Measurements from ENCODE around the gene SSH3. TPM values are rescaled to one million over a fixed set of nuclear protein-coding genes. Genes with fewer than 3 reads are reported as not detected.

The SSH3 gene
- total and polyA plus RNA-seq, 2 of the 8 experiments (the other 6 are each of a cell fraction or from before 2014, with no cell fraction given), result 16.9 to 19.8 TPM

DNA sequence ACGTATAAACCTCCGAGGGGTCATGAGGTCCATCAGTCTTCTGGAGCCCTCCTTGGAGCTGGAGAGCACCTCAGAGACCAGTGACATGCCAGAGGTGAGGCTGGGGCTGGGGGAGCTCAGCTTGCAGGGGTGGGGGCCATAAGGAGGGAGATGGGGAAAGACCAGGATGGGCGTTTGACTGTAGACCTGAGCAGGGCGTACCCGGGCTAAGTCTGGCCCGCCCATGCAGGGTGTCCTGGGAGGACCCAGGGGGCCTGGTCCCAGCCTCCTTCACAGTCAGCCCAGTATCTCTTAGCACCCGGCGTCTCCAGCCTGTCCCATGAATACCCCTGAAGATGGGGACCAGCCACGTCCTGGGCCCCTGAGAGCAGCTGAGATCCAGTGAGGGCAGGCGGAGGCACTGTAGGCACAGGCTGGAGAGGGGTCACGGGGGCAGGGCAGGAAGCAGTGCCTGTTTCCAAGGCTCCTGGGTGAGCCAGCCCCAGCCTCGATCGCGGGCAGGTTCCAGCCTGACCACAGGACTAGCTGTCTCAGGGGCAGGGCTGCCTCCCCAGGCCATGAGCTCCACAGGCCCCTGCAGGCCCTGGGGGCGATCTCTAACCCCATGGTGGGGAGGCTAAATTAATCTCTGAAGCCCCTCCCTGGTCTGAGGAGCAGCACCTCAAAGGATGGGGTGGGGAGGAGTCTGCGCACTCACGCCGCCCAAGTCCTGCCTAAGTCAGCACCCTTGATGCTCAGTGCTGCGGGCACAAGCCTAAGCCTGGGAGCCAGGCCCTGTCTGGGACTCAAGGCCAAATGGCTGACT lies 7.1 kb downstream of the SSH3 start (continued):
- no peak for TF ChIP-seq POLR2A (IDR thresholded peaks at IDR 0.05; ENCODE audit: control extremely low read depth in 1 of 2, low read depth in 2 of 2, low read length in 2 of 2)
